ENCODE results near the gene LIPH. TPM values are rescaled to one million over a fixed set of nuclear protein-coding genes. Genes with fewer than 3 reads are reported as not detected.
"Not testable (repeated sequence)": the region's sequence is repeated elsewhere in the genome, so short reads cannot be mapped to it uniquely, and the experiment has no call there.

The LIPH gene
- total and polyA plus RNA-seq, 12 donors = 0.07 to 11.2 (median 0.90) TPM; not detected in 1

GRCh38 chr3:185582871-185583270 is 30.5 kb upstream of the LIPH start:
- WGBS, 4 donors = 29 to 41% (median 31%) methylated on average over 3 of the region's 3 CpGs
- H3K9me3 ChIP-seq (replicated peaks in 1 of 3) = no peaks in the 10 kb centered on the region
- TF ChIP-seq POLR2A (IDR thresholded peaks at IDR 0.05) = no peak
- TF ChIP-seq, protein P1, sequence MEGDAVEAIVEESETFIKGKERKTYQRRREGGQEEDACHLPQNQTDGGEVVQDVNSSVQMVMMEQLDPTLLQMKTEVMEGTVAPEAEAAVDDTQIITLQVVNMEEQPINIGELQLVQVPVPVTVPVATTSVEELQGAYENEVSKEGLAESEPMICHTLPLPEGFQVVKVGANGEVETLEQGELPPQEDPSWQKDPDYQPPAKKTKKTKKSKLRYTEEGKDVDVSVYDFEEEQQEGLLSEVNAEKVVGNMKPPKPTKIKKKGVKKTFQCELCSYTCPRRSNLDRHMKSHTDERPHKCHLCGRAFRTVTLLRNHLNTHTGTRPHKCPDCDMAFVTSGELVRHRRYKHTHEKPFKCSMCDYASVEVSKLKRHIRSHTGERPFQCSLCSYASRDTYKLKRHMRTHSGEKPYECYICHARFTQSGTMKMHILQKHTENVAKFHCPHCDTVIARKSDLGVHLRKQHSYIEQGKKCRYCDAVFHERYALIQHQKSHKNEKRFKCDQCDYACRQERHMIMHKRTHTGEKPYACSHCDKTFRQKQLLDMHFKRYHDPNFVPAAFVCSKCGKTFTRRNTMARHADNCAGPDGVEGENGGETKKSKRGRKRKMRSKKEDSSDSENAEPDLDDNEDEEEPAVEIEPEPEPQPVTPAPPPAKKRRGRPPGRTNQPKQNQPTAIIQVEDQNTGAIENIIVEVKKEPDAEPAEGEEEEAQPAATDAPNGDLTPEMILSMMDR (IDR thresholded peaks at IDR 0.05) = no peak
- no peak for DNase-seq
- intact Hi-C loops (cut with DNase I) = no loop called here
- peaks cover 6 to 17% of the 10 kb centered on the region in 2 donors for H3K4me1 ChIP-seq (replicated peaks in 1 of 2)
- H3K36me3 ChIP-seq (replicated peaks in 1 of 2) = no peaks in the 10 kb centered on the region
- H3K4me3 ChIP-seq = no peak overlapping the region
- H3K27me3 ChIP-seq = no peaks in the 10 kb centered on the region
- no peak overlapping the region for H3K27ac ChIP-seq

DNA sequence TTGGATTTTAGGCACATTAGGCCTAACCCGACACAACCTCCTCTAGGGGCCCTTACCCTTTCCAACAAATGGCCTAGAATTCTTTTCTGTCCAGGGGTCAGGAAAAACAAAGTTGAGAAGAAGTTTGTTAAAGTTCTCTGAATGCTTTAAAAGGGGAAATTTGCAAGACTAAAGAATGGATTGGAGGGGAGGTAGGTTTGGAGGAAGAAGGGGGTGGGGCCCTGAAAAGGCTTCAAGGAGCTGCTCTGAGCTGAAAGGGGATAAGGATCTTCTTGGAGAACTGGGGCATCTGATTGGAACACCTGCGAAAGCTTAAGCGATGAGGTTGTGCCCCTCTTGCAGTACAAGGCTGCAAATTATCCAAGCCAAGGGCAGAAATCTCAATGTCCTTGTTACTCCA is 29.8 kb upstream of the LIPH start:
- no peak for DNase-seq
- Histone ChIP-seq H3K36me3 (replicated peaks in 1 of 2) (no peaks in the 10 kb centered on the region), H3K27ac (no peak overlapping the region), H3K4me3 (no peak overlapping the region), H3K27me3 (no peaks in the 10 kb centered on the region), H3K9me3 (replicated peaks in 1 of 3) (no peaks in the 10 kb centered on the region), H3K4me1 (replicated peaks in 1 of 2) (peaks cover 5 to 11% of the 10 kb centered on the region in 2 donors)
- 29 to 51% (median 46%) methylated on average over 3 of the region's 3 CpGs for WGBS, 4 donors
- intact Hi-C loops (cut with DNase I) = no loop called here
- no peak for TF ChIP-seq POLR2A (IDR thresholded peaks at IDR 0.05)
- TF ChIP-seq, protein P1 (IDR thresholded peaks at IDR 0.05) = no peak

GRCh38 chr3:185575108-185575869 is 22.9 kb upstream of the LIPH start:
- H3K4me3 ChIP-seq; H3K27me3 ChIP-seq; intact Hi-C loops (cut with DNase I); H3K4me1 ChIP-seq (replicated peaks in 1 of 2); H3K9me3 ChIP-seq (replicated peaks in 1 of 3); H3K36me3 ChIP-seq (replicated peaks in 1 of 2): not testable (repeated sequence)
- DNase-seq = peak in 6 of 7 donors; percentile 26 to 77 (median 56)
- H3K27ac ChIP-seq = peak overlapping the region in 1 of 5 donors; percentile 40
- TF ChIP-seq, protein P1 (IDR thresholded peaks at IDR 0.05) = peak; percentile 57 to 71 (median 64)
- 21 to 27% (median 23%) methylated on average over 16 to 17 of the region's 17 CpGs for WGBS, 4 donors

- 84 to 93% (median 87%) methylated on average over 5 of the region's 5 CpGs for WGBS, 4 donors
- no peaks in the 10 kb centered on the region for H3K4me1 ChIP-seq (replicated peaks in 1 of 2)
- no peak for TF ChIP-seq POLR2A (IDR thresholded peaks at IDR 0.05)
- TF ChIP-seq, protein P1 (IDR thresholded peaks at IDR 0.05) = no peak
Observed at GRCh38 chr3:185572183-185572582, 19.8 kb upstream of the LIPH start.

More at GRCh38 chr3:185572183-185572582, 19.8 kb upstream of the LIPH start:
- Histone ChIP-seq H3K4me3 (no peak overlapping the region), H3K27me3 (no peaks in the 10 kb centered on the region), H3K36me3 (replicated peaks in 1 of 2) (no peaks in the 10 kb centered on the region), H3K27ac (no peak overlapping the region), H3K9me3 (replicated peaks in 1 of 3) (no peaks in the 10 kb centered on the region)
- intact Hi-C loops (cut with DNase I) = no loop called here
- DNase-seq = no peak
